IPS DF 6.9 (cell line): Measurements from ENCODE around the gene HNRNPA3.
"Not testable (repeated sequence)": the region's sequence is repeated elsewhere in the genome, so short reads cannot be mapped to it uniquely, and the experiment has no call there.

ENCODE experiments used
- DNase-seq: peaks from one replicate; pipeline ENCODE4 v3.0.0-alpha.2; 2013; ENCODE audit warnings: low read depth, low spot score
- H3K27ac ChIP-seq: one replicate; pipeline ENCODE4 v1.5.1; 2013; ENCODE audit warnings: low read length, control low read depth
- H3K27me3 ChIP-seq: 2 replicates; pipeline ENCODE4 v1.6.1; 2013; ENCODE audit warnings: mild to moderate bottlenecking, low read length; ENCODE audit not compliant: control insufficient read depth, insufficient read depth
- H3K36me3 ChIP-seq: 2 replicates; pipeline ENCODE4 v1.6.1; 2013; ENCODE audit warnings: low read length; ENCODE audit not compliant: control insufficient read depth, insufficient read depth
- H3K4me1 ChIP-seq: 2 replicates; pipeline ENCODE4 v1.6.1; 2013; ENCODE audit warnings: low read length; ENCODE audit not compliant: control insufficient read depth, insufficient read depth
- H3K4me3 ChIP-seq: 2 replicates; pipeline ENCODE4 v1.5.1; 2013; ENCODE audit warnings: mild to moderate bottlenecking, low read length
- H3K9me3 ChIP-seq: 2 replicates; pipeline ENCODE4 v1.6.1; 2013; ENCODE audit warnings: low read length, inconsistent platforms; ENCODE audit not compliant: control insufficient read depth, insufficient read depth
- WGBS: extraction: QIAGEN DNeasy Blood & Tissue Kit; methylation state at CpG from one replicate; pipeline ENCODE4 v1.1.7; 2013; ENCODE audit warnings: mixed read lengths, missing lambda C conversion rate; ENCODE audit not compliant: insufficient read length, insufficient coverage; 5-methylcytosine and 5-hydroxymethylcytosine counted together

Gene HNRNPA3

DNA sequence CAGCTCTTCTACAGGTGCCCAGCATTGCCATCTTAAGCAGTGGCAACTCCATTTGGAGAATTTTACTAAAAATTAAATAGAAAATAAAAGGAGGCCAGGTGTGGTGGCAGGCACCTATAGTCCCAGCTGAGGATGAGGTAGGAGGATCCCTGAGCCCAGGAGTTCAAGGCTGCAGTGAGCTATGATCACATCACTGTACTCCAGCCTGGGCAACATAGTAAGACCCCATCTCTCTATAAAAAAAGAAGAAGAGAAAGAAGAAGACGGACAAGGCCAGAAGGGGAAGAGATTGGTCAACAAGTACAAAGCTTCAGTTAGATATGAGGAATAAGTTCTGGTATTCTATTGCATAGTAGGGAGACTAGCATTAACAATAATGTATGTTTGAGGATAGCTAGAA is 21.7 kb upstream of the HNRNPA3 start:
- no CpG with 5 or more reads among the region's 1 CpG for WGBS
- no peaks in the 10 kb centered on the region for H3K27me3 ChIP-seq
- no peak for DNase-seq

DNA sequence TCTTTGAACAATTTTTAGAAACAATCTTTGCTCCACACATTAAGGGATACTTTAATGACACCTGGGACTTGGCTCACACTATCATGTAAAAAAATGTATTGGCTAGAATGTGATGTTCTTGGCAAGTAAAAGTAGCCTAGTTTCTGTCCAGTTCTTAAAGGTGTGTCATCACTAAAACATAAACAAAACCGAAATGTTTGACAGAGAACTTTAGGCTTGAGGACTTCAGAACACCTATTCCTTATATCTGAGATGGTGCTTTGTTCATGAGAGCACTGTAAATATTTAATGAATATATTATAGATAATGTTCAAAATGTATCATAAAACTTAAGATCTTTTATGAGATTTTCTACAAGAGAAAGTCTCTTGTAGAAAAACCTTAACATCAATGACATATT is 19.8 kb upstream of the HNRNPA3 start:
- H3K4me1 ChIP-seq = no peaks in the 10 kb centered on the region
- no peaks in the 10 kb centered on the region for H3K27me3 ChIP-seq
- no CpG with 5 or more reads among the region's 1 CpG for WGBS
- no peak overlapping the region for H3K27ac ChIP-seq
- no peak overlapping the region for H3K4me3 ChIP-seq
- H3K36me3 ChIP-seq = no peaks in the 10 kb centered on the region
- H3K9me3 ChIP-seq = no peaks in the 10 kb centered on the region
- DNase-seq = no peak

More for the DNA sequence above, 21.7 kb upstream of the HNRNPA3 start:
- no peaks in the 10 kb centered on the region for H3K36me3 ChIP-seq
- H3K4me3 ChIP-seq = no peak overlapping the region
- H3K4me1 ChIP-seq = no peaks in the 10 kb centered on the region
- H3K27ac ChIP-seq = no peak overlapping the region
- H3K9me3 ChIP-seq = no peaks in the 10 kb centered on the region

DNA sequence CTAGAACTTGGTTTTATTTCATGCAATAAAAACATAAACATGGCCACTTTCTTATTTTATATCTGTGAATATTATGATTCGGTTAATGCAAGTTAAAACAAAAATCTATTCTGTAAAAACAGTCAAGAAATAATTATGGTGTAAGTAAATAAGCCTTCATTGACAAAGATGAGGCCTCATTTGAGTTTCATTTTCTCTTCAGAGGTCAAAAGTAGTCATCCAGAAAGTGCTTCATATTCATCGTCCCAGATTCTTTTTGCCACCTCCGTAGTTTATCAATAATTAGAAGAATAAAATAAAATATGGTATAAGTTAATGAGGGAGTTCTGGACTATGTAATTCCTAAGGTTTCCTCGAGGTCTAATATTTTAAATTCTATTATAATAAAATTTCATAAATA is 19.4 kb upstream of the HNRNPA3 start:
- H3K36me3 ChIP-seq = no peaks in the 10 kb centered on the region
- WGBS = no CpG with 5 or more reads among the region's 4 CpGs
- H3K9me3 ChIP-seq = no peaks in the 10 kb centered on the region
- H3K27ac ChIP-seq = no peak overlapping the region
- no peaks in the 10 kb centered on the region for H3K27me3 ChIP-seq
- no peak for DNase-seq
- H3K4me1 ChIP-seq = no peaks in the 10 kb centered on the region
- H3K4me3 ChIP-seq = no peak overlapping the region

DNA sequence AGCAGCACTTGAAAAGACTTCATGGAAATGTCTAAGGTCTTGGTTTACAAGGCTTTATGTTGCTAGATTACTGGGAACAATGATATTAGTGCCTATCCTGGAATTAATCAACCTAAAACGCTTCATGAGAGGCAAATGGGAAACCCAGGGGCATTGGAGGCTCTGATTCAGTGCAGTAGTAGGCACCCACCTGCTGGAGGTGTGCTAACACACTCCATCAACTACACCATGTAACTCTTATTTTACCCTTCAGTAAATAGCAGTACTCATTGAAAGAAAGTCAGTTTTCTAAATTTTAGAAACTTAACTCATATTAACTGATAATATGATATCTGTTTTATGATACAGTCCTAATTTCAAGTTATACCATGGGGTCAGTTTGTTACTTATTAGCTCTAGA is 17.4 kb upstream of the HNRNPA3 start:
- Histone ChIP-seq H3K9me3 (no peaks in the 10 kb centered on the region), H3K27ac (no peak overlapping the region), H3K36me3 (no peaks in the 10 kb centered on the region), H3K27me3 (no peaks in the 10 kb centered on the region), H3K4me1 (no peaks in the 10 kb centered on the region), H3K4me3 (no peak overlapping the region)
- no CpG with 5 or more reads among the region's 1 CpG for WGBS
- no peak for DNase-seq

DNA sequence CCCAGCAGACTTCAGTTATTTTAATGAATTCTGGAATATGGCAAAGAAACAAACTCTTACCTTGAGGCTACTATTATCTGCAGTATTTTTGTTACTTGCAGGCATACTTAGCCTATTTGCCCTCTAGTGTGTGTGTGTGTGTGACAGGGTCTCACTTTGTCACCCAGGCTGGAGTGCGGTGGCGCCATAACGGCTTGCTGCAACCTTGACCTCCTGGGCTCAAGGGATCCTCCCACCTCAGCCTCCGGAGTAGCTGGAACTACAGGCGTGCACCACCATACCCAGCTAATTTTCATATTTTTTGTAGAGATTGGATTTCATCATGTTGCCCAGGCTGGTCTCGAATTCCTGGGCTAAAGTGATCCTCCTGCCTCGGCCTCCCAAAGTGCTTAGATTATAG is 12.2 kb upstream of the HNRNPA3 start:
- H3K27me3 ChIP-seq, H3K27ac ChIP-seq, H3K9me3 ChIP-seq, DNase-seq, H3K36me3 ChIP-seq, H3K4me3 ChIP-seq, H3K4me1 ChIP-seq: not testable (repeated sequence)
- WGBS = no CpG with 5 or more reads among the region's 7 CpGs

DNA sequence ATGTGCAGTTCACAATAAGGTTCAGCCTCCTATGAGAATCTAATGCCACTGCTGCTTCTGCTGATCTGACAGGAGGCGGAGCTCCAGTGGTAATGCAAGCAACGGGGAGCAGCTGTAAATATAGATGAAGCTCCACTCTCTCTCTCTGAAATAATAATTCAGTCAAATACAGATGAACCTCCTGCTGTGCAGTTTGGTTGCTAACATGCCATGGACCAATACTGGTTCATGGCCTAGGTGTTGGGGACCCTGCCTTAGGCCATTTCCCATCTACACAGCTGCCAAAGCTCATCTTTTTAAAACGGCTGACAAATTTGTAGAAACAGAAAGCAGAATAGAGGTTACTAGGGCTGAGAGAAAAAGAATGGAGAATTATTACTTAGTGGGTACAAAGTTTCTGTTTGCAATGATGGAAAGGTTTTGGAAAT is 10.7 kb upstream of the HNRNPA3 start:
- DNase-seq = no peak
- no peak overlapping the region for H3K27ac ChIP-seq
- H3K4me3 ChIP-seq = no peak overlapping the region
- H3K36me3 ChIP-seq = no peaks in the 10 kb centered on the region
- no peaks in the 10 kb centered on the region for H3K27me3 ChIP-seq
- WGBS = no CpG with 5 or more reads among the region's 3 CpGs
- H3K9me3 ChIP-seq = no peaks in the 10 kb centered on the region
- no peaks in the 10 kb centered on the region for H3K4me1 ChIP-seq

DNA sequence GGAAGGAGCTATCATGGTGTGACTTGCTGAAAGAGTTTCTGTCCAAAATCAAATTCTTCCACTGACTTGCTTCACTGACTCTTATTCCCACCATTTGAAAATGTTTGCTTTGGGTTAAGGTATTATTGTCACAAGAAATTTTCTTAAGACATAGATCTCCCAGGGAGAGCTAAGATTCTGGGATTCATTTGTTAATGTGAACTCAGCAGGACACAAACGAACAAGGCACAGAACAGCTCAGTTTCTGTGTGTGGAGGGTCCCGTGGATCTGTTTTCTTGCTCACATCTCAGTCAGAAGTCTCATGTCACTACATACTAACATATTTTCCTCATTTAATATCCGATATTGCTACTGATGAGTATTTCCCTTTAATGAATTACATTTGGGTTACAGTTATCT is 8.2 kb upstream of the HNRNPA3 start:
- DNase-seq = no peak
- Histone ChIP-seq H3K4me1 (no peaks in the 10 kb centered on the region), H3K27me3 (no peaks in the 10 kb centered on the region), H3K4me3 (no peak overlapping the region), H3K9me3 (no peaks in the 10 kb centered on the region), H3K27ac (no peak overlapping the region), H3K36me3 (no peaks in the 10 kb centered on the region)
- WGBS = no CpG with 5 or more reads among the region's 3 CpGs

DNA sequence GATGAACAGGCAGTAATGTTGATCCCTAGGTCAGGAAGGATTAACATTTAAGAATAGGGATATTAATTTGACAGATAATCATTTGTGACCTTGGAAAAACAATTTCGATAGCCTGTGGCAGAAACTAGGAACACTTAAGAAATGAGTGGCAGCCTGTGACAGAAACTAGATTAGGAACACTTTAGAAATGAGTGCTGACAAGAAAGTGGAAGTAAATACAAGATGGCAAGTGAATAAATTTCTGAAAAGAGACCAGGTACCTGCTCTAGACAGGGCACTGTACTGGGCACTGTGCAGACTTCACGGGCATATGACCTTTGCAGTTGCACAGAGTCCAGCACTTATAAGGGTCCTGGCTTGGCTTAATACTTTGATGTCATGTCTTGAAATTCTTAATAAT is 5.5 kb upstream of the HNRNPA3 start:
- Histone ChIP-seq H3K9me3 (no peaks in the 10 kb centered on the region), H3K4me1 (no peaks in the 10 kb centered on the region), H3K27me3 (no peaks in the 10 kb centered on the region), H3K4me3 (no peak overlapping the region), H3K36me3 (no peaks in the 10 kb centered on the region), H3K27ac (no peak overlapping the region)
- WGBS = no CpG with 5 or more reads among the region's 2 CpGs
- DNase-seq = no peak

DNA sequence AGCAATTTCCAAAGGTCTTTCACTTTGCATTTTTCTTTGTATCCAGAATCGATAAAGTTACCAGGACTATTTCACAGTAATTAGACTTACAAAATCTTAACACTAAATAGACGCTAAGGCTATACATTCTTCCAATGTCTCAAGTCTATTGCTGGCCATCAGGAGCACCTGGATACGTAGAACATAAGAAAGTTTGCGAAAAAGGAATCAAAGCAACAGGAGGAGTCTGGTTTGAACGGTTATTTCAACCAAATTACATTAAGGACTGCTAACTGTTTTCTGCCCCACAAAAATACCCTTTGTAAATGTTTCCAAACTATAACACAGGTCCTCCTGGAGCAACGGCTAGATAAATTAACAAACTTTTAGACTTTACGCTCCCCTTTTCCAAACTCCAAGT is 1.4 kb upstream of the HNRNPA3 start:
- DNase-seq = no peak
- Histone ChIP-seq H3K4me1 (no peaks in the 10 kb centered on the region), H3K27me3 (no peaks in the 10 kb centered on the region), H3K9me3 (no peaks in the 10 kb centered on the region), H3K27ac (no peak overlapping the region), H3K4me3 (no peak overlapping the region), H3K36me3 (peaks cover 3% of the 10 kb centered on the region; the same call in 1 of the 2 replicates)
- WGBS = no CpG with 5 or more reads among the region's 7 CpGs

DNA sequence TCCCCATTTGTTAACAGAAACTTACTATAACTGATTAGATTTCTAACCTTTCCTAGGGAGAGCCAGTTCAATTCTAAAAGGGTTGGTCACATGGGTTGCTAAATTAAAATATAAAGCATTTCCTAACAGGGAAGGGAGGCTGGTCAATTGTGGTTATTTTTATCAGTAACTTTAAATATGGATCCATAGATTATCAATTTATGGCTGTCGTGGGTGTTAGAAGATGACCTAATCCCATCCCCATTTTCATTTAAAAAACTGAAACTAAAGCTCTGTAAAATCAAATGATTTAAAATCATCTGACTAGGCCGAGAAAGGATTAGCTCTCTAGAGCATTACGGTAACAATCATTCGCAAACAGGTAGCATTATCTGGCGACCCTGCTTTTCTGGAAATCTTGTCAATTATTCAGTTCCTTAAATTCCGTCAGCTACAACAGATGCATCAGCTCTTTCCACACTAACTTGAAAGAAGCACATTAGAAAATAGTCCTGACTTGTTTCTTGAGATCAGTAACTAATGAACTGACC is 953 bp upstream of the HNRNPA3 start:
- no CpG with 5 or more reads among the region's 6 CpGs for WGBS
- peaks cover 5% of the 10 kb centered on the region; the same call in 1 of the 2 replicates for H3K36me3 ChIP-seq
- H3K4me3 ChIP-seq = peak overlapping the region; percentile 55; the same call in 1 of the 2 replicates
- no peaks in the 10 kb centered on the region for H3K9me3 ChIP-seq
- no peak for DNase-seq
- H3K27ac ChIP-seq = no peak overlapping the region
- H3K27me3 ChIP-seq = no peaks in the 10 kb centered on the region
- no peaks in the 10 kb centered on the region for H3K4me1 ChIP-seq
